Activated CD4-positive, alpha-beta T cell treated with anti-CD3 and anti-CD28 coated beads, Interleukin-2, amount 50 U/mL, for 1 hour (primary cell): ENCODE data around the gene GLTP.
A peak's percentile ranks its signal among the peaks of the same experiment; 100 is the strongest.
"Not testable (repeated sequence)": the region's sequence is repeated elsewhere in the genome, so short reads cannot be mapped to it uniquely, and the experiment has no call there.

Source experiments
- DNase-seq: peaks from one replicate; pipeline ENCODE4 v3.0.0-alpha.2; 2020

The GLTP gene

GRCh38 chr12:109880043-109880931 is at the start of gene GLTP:
Gene GLTP (minus strand): TSS chr12:109880541. CDS start chr12:109880374, 167 bp downstream.
- peak; percentile 87 for DNase-seq

- not testable (repeated sequence) for DNase-seq
These were observed 49.0 kb upstream of the GLTP start for GRCh38 chr12:109929326-109929725.

- no peak for DNase-seq
These were observed 47.8 kb upstream of the GLTP start for GRCh38 chr12:109928058-109928656.

- DNase-seq: peak; percentile 35
These were observed 47.3 kb upstream of the GLTP start for GRCh38 chr12:109927622-109928021.

GRCh38 chr12:109926488-109927210 is 46.3 kb upstream of the GLTP start:
- no peak for DNase-seq

- DNase-seq: no peak
These were observed 45.7 kb upstream of the GLTP start for GRCh38 chr12:109926016-109926415.

- no peak for DNase-seq
These were observed 45.0 kb upstream of the GLTP start for GRCh38 chr12:109925185-109925840.

- DNase-seq: no peak
These were observed 43.3 kb upstream of the GLTP start for GRCh38 chr12:109923481-109924245.

- no peak for DNase-seq
These were observed 42.7 kb upstream of the GLTP start for GRCh38 chr12:109923038-109923437.

GRCh38 chr12:109921982-109922381 is 41.6 kb upstream of the GLTP start:
- DNase-seq: no peak

GRCh38 chr12:109920261-109920780 is 40.0 kb upstream of the GLTP start:
- DNase-seq: no peak

GRCh38 chr12:109919456-109919855 is 39.1 kb upstream of the GLTP start:
- no peak for DNase-seq

- no peak for DNase-seq
These were observed 35.7 kb upstream of the GLTP start for GRCh38 chr12:109916045-109916444.

- no peak for DNase-seq
These were observed 35.1 kb upstream of the GLTP start for GRCh38 chr12:109915171-109916040.

GRCh38 chr12:109914461-109914860 is 34.1 kb upstream of the GLTP start:
- DNase-seq: no peak

- DNase-seq: no peak
These were observed 32.5 kb upstream of the GLTP start for GRCh38 chr12:109912855-109913321.

GRCh38 chr12:109910969-109911348 is 30.6 kb upstream of the GLTP start:
- DNase-seq: no peak

GRCh38 chr12:109910254-109910968 is 30.1 kb upstream of the GLTP start:
- no peak for DNase-seq

GRCh38 chr12:109905301-109905700 is 25.0 kb upstream of the GLTP start:
- DNase-seq: no peak

- no peak for DNase-seq
These were observed 22.6 kb upstream of the GLTP start for GRCh38 chr12:109902891-109903418.
